ENCODE measurements around the gene NOC2L.

The NOC2L gene

DNA sequence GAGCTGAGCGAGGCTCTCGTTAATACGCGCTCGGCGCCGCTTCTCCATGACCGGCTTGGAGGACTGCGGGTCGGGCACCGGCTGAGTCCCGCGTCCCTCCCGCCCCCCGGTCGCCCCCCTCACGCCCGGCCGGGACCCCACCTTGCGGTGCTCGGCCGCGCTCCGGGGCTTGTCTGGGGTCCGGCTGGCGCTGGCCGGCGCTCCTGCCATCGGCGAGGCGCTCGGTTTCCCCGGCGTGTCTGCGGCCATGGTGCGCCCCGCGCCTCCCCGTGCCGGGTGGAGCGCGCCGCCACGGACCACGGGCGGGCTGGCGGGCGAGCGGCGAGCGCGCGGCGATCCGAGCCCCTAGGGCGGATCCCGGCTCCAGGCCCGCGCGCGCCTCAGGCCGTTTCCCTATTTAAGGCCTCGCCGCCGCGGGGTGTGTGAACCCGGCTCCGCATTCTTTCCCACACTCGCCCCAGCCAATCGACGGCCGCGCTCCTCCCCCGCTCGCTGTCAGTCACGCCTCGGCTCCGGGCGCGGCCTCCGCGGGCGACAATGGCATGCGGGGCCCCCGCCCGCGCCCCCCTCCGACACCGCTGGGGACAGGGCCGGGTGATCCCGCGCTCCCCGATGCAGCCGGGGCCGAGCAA is 40.8 kb upstream of the NOC2L start, which contains the start of gene HES4:
Gene HES4, minus strand, starts transcription at position 373 of the 632 bp plus-strand sequence. Its CDS starts 124 bp downstream, at position 249.
- no peak for DNase-seq
- no peaks in the 10 kb centered on the region for H4K20me1 ChIP-seq (ENCODE audit: insufficient read depth, low read length)
- no peaks in the 10 kb centered on the region for H3K4me1 ChIP-seq (ENCODE audit: low read length)
- no peak within 1 kb of the TSS for H3K4me2 ChIP-seq (ENCODE audit: low read depth, low read length)
- no peaks in the 10 kb centered on the region for H3F3A ChIP-seq (ENCODE audit: insufficient read depth, low read length)
- TF ChIP-seq EZH2 (optimal IDR thresholded peaks at IDR 0.05; ENCODE audit: low read depth, low read length) = no peak
- TF ChIP-seq, protein P1, sequence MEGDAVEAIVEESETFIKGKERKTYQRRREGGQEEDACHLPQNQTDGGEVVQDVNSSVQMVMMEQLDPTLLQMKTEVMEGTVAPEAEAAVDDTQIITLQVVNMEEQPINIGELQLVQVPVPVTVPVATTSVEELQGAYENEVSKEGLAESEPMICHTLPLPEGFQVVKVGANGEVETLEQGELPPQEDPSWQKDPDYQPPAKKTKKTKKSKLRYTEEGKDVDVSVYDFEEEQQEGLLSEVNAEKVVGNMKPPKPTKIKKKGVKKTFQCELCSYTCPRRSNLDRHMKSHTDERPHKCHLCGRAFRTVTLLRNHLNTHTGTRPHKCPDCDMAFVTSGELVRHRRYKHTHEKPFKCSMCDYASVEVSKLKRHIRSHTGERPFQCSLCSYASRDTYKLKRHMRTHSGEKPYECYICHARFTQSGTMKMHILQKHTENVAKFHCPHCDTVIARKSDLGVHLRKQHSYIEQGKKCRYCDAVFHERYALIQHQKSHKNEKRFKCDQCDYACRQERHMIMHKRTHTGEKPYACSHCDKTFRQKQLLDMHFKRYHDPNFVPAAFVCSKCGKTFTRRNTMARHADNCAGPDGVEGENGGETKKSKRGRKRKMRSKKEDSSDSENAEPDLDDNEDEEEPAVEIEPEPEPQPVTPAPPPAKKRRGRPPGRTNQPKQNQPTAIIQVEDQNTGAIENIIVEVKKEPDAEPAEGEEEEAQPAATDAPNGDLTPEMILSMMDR (IDR thresholded peaks at IDR 0.05; ENCODE audit: low read length) = no peak
- TF ChIP-seq EZH2phosphoT487 (IDR thresholded peaks at IDR 0.05; ENCODE audit: low read length) = no peak
- no peaks in the 10 kb centered on the region for H3K36me3 ChIP-seq (replicated peaks; ENCODE audit: insufficient read depth, low read length)
- no peaks in the 10 kb centered on the region for H3K79me2 ChIP-seq (ENCODE audit: low read length)
- no peak within 1 kb of the TSS for H3K27ac ChIP-seq (ENCODE audit: low read length)
- H3K9me3 ChIP-seq (replicated peaks; ENCODE audit: insufficient read depth, low read length) = no peaks in the 10 kb centered on the region
- no peak within 1 kb of the TSS for H3K9ac ChIP-seq (ENCODE audit: low read length)
- peaks cover 81% of the 10 kb centered on the region for H3K27me3 ChIP-seq (replicated peaks; ENCODE audit: insufficient read depth, low read length)
- no peak within 1 kb of the TSS for H2AFZ ChIP-seq (ENCODE audit: low read length)
- H3K4me3 ChIP-seq (ENCODE audit: low read length) = no peak within 1 kb of the TSS
- no peaks in the 10 kb centered on the region for H3K9me2 ChIP-seq (replicated peaks; ENCODE audit: insufficient read depth, low read length)

DNA sequence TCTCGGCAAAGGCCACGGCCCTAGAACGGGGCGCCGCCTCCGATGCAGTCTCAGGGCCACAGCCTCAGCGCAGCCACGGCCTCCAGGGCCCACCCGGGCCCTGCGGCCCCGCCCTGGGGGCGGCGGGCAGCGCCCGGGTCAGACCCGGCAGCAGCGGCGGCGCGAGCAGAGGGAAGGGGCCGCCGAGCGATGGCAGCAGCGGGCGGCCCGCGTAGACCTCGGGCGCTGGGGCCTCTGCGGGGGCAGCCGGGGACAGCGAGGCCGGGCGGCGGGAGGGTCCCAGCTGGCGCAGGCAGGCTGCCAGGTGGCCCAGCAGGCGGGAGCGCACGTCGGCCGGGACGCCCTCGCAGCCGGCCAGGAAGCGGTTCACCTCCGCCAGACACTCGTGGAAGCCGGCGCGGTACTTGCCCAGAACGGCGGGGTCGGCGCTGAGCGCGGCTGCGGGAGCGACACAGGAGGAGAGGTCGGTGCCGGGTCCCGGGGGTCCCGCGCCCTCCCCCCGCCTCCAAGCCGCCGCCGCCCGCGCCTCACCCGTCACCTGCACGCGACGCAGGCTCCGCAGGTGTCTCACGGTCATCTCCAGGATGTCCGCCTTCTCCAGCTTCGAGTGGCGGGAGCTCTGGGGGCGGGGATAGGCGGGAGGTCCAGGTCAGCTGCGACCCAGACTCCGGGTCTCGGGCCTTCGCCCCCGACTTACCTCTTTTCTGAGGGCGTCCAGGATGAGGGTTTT is 40.1 kb upstream of the NOC2L start:
- Histone ChIP-seq H3K4me3 (ENCODE audit: low read length) (no peak overlapping the region), H3K27me3 (replicated peaks; ENCODE audit: insufficient read depth, low read length) (peaks cover 81% of the 10 kb centered on the region), H3K4me2 (ENCODE audit: low read depth, low read length) (no peak overlapping the region)

DNA sequence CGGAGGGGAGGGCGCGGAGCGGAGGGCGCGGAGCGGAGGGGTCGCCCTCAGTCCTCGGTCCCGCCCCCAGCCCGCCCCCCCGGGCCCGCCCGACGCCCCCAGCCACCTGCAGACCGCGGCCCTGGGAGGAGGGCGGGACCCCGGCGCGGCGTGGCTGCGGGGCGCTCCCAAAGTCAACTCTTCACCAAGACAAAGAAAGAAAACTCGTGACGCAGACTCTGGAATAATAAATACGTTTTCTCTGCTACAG is 39.6 kb upstream of the NOC2L start:
- no peak for DNase-seq

More for the DNA sequence above, 40.1 kb upstream of the NOC2L start:
- no peaks in the 10 kb centered on the region for H3K9me2 ChIP-seq (replicated peaks; ENCODE audit: insufficient read depth, low read length)
- H3K27ac ChIP-seq (ENCODE audit: low read length) = no peak overlapping the region
- no peaks in the 10 kb centered on the region for H3K9me3 ChIP-seq (replicated peaks; ENCODE audit: insufficient read depth, low read length)
- no peak overlapping the region for H3K9ac ChIP-seq (ENCODE audit: low read length)
- no peak overlapping the region for H2AFZ ChIP-seq (ENCODE audit: low read length)
- H3K79me2 ChIP-seq (ENCODE audit: low read length) = no peaks in the 10 kb centered on the region
- no peaks in the 10 kb centered on the region for H3F3A ChIP-seq (ENCODE audit: insufficient read depth, low read length)
- no peak for DNase-seq
- no peaks in the 10 kb centered on the region for H4K20me1 ChIP-seq (ENCODE audit: insufficient read depth, low read length)
- TF ChIP-seq, protein P1 (IDR thresholded peaks at IDR 0.05; ENCODE audit: low read length) = no peak
- TF ChIP-seq EZH2phosphoT487 (IDR thresholded peaks at IDR 0.05; ENCODE audit: low read length) (no peak), EZH2 (optimal IDR thresholded peaks at IDR 0.05; ENCODE audit: low read depth, low read length) (no peak)
- no peaks in the 10 kb centered on the region for H3K4me1 ChIP-seq (ENCODE audit: low read length)
- H3K36me3 ChIP-seq (replicated peaks; ENCODE audit: insufficient read depth, low read length) = no peaks in the 10 kb centered on the region

More for the DNA sequence above, 39.6 kb upstream of the NOC2L start:
- Histone ChIP-seq H2AFZ (ENCODE audit: low read length) (no peak overlapping the region), H3K4me2 (ENCODE audit: low read depth, low read length) (no peak overlapping the region), H3K9ac (ENCODE audit: low read length) (no peak overlapping the region), H4K20me1 (ENCODE audit: insufficient read depth, low read length) (no peaks in the 10 kb centered on the region), H3K27ac (ENCODE audit: low read length) (no peak overlapping the region), H3K79me2 (ENCODE audit: low read length) (no peaks in the 10 kb centered on the region), H3K9me2 (replicated peaks; ENCODE audit: insufficient read depth, low read length) (no peaks in the 10 kb centered on the region), H3K4me3 (ENCODE audit: low read length) (no peak overlapping the region), H3K4me1 (ENCODE audit: low read length) (no peaks in the 10 kb centered on the region), H3F3A (ENCODE audit: insufficient read depth, low read length) (no peaks in the 10 kb centered on the region), H3K36me3 (replicated peaks; ENCODE audit: insufficient read depth, low read length) (no peaks in the 10 kb centered on the region), H3K27me3 (replicated peaks; ENCODE audit: insufficient read depth, low read length) (peaks cover 79% of the 10 kb centered on the region), H3K9me3 (replicated peaks; ENCODE audit: insufficient read depth, low read length) (no peaks in the 10 kb centered on the region)
- TF ChIP-seq EZH2phosphoT487 (IDR thresholded peaks at IDR 0.05; ENCODE audit: low read length) (no peak), EZH2 (optimal IDR thresholded peaks at IDR 0.05; ENCODE audit: low read depth, low read length) (no peak)
- TF ChIP-seq, protein P1 (IDR thresholded peaks at IDR 0.05; ENCODE audit: low read length) = no peak
